ENCODE measurements around the gene SLMAP.

The SLMAP gene

DNA sequence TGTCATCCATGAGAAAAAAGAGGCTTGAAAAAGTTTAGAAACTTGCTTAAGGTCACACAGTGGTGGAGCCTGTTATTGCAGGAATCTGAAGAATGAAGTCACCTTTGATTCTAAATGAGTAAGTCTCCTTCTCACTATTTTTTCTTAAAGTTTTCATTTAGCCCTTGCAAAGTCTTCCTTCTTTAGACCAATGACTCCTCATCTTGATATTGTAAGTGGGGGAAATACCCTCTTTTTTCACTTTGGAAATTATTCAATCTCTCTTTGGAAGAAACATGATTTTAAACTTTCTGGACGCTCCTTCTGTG lies 787 bp upstream of the SLMAP start:
- no peak for DNase-seq

DNA sequence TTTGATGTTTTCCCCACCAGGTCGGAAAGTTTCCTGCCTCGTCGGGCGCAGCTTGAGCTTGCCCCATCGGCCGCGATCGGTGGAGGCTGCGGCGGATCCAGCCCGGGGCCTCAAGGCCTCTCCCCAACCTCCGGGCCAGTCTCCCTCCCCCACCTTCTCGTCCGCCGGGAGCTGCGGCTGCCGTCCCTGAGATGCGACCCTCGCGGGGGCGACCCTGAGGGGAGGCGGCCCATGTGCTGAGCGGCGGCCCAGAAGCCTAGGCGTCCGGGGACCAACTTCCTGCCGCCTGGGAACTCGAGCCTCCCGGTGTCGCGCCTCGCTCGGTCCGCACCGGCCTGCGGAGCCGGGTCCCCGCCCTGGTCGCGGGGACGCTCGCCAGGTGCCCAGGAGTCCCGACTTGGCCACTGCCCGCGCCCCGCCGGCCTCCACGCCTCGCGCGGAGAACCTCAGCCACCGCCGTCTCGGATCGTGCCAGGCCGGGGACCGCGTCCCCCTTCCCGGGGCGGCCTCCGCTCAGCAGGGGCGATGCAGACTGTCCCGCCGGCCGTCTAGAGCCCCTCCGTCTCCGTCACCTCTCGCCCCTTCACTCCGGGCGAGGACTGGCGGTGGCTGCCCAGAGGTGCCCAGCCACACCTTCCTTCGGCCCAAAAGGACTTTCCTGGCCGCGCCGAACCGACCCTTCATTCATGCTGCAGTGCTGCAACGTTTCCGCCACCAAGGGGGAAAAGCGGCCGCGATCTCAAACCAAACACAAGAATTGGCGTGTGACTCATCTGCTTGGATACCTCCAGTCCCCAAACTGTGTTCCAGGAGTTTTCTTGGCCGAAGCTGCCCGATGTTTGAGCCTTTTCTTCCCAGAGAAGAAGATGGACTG lies 656 bp downstream of the SLMAP start:
- DNase-seq, result no peak

DNA sequence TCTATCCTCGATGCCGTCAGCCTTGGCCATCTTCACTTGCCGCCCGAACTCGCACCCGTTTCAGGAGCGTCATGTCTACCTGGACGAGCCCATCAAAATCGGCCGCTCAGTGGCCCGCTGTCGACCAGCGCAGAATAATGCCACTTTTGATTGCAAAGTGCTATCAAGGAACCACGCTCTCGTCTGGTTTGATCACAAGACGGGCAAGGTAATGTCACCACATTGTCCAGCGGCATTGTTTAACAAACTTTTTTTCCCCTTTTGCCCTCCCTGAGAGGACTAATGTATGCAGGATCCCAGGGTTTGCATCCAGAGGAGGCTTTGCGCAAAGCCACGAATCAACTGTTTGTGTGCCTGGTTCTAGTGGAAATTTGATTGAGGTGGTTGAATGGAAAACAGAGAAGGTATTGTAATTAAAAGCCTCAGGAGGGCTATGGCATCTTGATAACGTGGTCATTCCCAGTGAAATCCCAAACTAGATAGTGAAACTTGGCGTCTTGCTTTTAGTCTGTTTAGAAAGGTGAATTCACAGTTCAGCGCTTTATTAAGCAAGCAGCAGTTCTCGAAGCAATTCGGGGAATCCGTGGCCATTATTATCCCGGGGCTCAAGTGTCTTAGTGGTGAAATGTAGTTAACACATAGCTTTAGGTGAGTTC lies 1.7 kb downstream of the SLMAP start:
- DNase-seq, result no peak

DNA sequence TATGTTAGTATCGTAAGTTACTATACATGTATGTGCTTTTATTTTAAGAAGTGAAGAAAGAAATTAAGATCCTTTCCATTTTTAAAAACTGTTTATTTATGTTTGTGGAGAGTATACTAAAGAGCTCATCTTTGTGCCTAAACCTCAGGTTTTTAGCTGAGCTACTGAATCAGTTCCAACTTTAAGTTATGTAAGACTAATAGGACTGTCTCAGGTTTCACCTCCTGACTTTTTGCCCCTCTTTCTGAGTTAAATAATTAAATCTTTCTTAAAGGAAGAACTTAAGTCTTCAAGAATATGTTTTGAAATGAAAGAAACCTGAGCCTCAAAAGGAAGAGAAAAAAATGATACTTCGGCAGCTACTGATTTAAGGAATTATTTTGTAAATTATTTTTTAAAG lies 2.6 kb downstream of the SLMAP start:
- no peak for DNase-seq

DNA sequence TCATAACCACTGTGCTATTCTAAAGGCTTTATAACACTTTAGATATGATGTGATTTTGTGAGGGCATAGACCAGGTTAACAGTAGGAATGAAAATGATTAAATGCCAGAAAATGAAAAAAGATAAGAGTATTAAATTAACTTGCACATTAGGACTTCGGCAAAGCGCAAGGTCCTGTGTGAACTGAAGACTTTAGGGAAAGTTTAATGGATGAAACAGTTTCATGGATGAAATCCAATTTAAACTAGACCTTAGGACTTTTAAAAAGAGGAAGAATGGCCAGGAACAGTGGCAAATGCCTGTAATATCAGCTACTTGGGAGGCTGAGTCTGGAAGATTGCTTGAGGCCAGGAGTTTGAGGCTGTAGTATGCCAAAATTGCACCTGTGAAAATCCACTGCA lies 8.7 kb downstream of the SLMAP start:
- DNase-seq, result no peak

DNA sequence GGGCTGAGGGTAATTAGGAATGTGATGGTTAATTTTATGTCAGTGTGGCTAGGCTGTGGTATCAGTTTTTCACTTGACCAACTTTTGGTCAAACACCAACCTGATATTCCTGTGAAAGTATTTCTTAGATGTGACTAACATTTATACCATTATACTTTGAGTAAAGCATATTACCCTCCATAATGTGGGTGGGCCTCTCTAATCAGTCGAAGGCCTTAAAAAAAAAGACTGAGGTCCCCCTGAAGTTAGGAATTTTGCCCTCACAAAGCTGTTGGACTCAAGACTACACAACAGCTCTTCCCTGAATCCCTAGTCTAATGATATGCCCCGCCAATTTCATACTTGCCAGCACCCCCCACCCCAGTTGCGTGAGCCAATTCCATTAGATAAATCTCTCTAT lies 12.5 kb downstream of the SLMAP start:
- no peak for DNase-seq

DNA sequence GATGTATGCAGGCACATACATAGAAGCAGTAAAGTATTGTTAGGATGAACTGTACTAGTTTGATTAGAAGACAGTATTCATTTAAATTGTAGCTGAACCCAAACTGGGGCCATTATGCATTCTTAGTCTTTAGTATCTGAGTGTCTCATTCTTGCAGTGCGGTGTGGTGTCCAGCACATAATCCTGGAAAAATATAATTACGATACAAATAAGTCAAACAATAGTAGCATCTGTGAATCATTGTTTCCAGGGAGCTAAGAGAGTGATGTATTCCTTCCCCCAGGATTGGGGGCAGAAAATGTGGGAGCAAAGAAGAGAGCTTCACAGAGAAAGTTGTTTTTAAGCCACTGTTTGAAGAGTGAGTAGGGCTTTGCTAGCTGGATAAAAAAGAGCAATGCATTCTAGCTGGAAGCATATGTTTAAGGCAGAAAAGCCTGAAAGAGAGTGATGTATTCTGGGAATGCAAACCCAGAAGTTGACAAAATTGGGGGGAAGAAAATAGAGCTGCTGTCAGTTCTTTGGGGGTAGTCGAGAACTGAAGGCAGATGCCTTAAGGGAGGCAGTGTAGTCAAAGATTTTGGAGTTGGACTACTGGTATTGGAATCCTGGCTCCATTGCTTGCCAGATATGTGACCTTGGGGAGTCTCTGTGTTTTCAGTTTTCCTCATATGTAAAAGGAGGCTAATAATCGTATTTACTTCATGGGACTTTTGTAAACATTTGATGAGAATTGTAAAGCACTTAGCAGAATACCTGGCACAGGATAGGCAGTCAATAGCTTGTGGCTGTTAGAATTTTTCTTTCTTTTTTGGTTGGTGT lies 14.1 kb downstream of the SLMAP start:
- no peak for DNase-seq

DNA sequence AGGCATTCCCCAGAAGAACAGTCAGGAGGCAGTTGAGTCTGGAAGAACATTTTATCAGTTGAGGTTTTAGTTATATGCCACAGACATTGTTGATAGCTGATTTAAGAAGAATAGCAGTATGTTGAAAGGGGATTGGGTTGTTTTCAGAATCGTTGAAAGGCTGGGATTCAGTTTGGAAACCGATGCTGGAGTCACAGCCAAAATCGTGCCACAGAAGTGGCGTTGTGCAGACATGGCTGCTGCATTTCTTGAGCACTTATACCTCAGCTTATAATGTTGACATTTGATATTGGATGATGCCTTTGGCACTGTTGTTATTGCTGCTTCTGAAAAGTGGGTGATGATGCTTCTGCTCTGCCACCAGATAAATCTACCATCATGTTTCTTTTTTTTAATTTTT lies 16.1 kb downstream of the SLMAP start:
- no peak for DNase-seq

DNA sequence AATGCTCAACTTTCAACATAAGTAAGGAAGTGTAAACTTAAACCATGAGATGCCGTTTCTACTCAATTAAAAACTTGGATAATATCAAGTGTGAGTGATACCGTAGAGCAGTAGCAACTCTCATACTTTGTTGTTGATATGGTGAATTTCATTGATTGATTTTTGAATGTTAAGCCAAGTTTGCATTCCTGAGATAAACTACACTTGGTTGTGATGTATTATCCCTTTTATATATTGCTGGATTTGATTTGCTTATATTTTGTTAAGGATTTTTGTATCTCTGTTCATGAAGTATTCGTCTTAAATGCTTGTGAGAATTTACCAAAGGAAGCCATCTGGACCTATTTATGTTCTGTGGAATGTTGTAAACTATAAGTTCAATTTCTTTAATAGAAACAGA lies 21.7 kb downstream of the SLMAP start:
- no peak for DNase-seq

DNA sequence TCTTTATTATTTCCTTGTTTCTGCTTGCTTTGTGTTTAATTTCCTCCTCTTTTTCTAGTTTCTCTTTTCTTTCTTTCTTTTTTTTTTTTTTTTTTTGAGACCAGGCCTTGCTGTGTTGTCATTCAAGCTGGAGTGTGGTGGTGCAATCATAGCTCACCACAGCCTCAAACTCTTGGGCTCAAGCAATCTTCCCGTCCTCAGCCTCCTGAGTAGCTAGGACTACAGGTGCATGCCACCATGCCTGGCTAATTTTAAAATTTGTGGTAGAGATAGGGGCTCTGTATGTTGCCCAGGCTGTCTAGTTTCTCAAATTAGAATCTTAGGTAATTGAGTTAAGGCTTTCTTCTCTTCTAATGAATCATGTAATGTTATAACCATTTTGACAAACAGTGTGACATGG lies 22.4 kb downstream of the SLMAP start:
- DNase-seq, result no peak

DNA sequence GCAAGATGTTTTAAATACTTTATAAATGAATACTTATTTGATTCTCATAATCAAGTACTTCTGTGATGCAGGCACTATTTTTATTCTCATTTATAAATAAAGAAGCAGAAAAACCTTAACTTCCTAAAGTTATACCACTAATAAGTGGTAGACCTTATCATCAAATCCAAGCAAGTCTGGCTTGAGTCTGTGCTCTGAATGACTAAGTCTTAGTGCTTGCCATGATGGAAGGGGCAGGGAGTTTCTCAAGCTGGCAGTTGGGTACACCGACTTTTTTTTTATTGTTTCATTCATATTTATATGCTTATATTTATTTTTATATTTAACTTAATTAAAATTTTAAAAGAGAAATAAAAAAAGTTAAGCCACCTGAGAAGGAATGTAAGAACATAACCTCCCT lies 23.6 kb downstream of the SLMAP start:
- no peak for DNase-seq

DNA sequence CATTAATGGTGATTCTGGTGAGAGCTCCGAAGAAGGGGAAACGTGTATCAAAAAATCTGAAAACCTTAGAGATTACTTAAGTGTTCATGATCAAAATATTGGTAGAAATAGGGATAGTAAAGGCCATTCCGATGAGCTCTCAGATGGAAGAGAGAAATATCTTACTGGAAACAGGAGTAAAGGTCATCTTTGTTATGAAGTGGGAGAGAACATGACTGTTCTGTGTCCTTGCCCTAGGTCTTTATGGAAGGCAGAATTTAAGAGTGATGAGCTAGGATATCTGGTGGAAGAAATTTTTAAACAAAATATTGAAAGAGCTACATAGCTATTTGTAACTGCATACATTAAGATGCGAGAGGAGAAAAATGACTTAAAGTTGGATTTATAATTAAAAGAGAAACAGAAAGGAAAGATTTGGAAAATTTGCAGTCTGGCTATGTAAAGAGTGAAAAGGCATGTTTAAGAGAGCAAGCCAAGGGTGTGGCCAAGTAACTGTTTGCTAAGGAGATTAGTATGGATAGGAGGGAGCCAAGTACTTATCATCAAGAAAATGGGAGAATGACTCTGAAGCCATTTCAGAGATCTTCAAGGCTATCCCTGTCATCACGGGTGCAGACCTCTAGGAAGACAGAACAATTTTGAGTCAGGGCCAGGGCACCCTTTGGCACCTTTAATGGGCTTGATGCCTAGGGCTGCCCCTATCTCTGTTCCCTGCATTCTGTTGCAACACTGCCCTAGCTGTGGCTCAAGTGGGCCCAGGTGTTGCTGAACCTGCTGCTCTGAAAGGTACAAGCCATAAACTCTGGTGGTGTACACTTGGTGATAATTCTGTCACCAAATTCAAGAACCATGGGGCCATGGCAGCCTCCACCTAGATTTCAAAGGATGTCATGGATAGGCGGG lies 27.3 kb downstream of the SLMAP start:
- no peak for DNase-seq

DNA sequence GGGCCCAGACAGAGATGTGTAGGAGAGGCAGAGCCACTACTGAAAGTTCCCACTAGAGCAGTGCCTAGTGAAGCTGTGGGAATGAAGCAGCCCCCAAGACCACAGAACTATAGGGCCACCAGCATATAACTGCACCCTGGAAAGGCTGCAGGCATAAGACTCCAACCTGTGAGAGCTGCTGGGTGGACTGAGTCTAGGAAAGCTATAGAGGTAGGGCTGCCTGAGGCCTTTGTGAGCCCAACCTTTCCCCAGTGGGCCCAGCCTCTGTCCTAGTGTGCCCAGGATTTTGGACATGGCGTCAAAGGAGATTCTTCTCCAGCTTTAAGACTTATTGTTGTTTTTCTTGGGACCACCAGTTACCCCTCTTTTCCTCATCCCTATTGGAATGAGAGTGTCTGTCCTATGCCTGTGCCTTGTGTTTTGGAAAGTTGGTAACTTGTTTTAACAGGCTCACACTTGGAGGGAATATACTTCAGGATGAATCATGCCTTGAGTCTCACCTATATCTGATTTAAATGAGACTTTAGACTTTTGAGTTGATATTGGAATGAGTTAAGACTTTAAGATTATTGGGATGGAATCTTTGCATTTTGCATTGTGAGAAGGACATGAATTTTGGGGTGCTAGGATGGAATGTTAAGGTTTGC lies 28.1 kb downstream of the SLMAP start:
- no peak for DNase-seq

DNA sequence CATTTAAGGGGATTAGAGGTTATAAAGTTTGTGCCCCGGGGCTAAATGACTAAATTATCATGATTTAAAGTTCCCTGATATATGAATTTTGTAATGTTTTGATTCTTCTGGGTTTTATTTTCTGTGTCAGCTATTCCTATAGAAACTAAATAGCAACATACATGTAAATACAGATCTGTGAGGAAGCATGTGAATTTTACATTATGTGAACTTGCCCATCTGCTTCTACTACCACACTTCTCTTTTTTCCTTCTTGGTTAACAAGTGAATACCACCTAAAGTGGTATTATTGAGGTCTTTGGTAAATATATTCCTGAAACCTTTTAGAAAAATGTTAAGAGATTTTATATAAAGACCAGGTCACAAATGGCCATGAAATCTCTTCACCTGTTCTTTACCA lies 29.3 kb downstream of the SLMAP start:
- DNase-seq, result no peak

DNA sequence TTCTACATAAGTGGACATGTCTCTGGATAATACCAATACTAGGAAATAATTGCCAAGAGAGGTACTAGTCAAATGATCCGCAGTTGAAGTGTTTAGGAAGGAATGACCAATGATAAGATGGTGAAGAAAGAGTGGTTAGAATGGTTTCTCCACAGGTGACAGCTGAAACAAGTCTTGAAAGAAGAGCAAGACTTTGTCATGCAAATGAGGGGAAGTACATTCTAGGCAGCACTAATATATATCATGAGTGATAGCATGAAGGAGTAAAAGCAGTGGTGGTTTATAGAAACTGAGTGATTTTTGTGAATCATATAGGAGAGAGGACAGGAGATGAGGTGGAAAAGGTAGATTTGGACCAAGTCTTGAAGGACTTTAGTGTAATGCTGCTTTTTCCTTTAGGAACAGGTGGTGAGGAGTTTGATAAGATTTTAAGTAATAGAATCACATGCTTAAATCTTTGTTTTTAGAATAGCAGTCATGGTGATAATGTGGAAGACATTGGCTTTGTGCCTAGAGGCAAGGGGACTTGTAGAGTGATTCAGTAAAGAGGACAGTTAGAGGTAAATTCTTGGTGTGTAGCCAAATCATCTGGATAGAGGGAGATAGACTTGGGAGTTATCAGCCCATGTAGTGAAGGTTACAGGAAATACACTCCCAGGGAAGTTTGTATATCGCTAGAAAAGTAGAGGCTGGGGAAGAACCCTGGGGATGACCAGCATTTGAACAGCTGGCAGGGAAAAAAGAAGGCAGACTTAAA lies 31.9 kb downstream of the SLMAP start:
- DNase-seq, result no peak

DNA sequence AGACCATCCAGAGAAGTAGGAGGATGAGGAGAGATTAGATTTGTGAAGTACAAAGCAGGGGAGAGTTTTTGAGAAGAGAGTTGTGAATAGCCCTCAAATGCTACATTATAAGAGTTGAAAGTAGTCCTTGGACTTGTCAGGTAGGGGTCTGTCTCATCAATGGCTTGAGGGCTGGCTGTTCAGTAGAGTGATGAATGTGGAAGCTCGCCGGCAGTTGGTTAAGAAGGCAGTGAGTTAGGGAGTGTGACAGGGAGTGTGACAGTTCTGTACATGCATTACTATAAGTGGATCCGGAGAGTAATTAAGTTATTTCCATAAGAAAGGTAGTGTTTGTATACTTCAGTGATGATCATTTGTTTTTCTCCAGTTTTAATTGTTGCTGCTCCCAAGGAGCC lies 32.5 kb downstream of the SLMAP start:
- DNase-seq, result no peak

DNA sequence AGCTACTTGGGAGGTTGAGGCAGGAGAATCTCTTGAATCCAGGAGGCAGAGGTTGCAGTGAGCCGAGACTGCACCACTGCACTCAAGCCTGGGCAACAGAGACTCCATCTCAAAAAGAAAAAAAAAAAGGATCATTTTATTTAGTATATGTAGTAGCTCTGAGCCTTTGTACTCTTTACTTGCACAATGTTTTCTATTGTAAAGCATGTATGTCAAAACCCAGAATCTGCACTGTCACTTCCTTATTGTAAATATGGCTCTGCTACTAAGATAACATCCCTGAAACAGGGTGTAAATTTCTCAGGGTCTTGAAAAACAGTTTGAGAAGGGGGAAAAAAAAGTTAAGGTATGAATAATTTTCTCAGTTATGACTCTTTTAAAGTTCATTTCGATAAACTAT lies 35.1 kb downstream of the SLMAP start:
- DNase-seq, result no peak

DNA sequence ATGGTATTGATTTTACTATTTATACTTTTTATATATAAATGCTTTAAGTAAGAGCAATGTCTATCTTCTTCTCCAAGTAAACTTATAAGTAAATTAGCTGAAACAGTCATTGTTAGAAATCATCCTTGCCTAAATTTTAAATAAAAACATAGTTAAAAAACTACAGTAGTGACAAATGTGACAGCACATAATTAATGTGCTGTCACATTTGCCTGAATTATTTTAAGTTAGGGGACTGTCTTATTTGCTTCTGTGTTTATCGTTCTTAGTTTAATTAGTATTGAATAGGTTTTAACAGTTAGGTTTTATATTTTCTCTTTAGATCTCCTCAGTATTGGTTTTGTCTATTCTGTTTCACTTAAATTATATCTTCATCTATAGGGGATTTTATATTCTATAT lies 36.1 kb downstream of the SLMAP start:
- no peak for DNase-seq

DNA sequence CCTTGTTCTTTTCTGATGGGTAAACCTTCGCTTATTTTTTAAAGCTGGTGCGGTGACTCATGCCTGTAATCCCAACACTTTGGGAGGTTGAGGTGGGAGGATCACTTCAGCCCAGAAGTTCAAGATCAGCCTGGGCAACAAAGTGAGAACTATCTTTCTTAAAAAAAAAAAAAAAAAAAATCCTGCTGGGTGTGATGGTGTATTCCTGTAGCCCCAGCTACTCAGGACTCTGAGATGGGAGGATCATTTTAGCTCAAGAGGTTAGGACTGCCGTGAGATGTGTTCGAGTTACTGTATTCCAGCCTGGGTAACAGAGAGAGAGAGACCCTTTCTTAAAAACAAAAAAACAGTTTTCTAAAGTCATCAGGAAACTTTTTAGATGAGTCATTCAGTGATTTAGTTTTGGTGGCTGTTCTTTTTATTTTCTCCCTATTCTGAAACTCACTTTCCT lies 37.7 kb downstream of the SLMAP start:
- DNase-seq, result no peak

DNA sequence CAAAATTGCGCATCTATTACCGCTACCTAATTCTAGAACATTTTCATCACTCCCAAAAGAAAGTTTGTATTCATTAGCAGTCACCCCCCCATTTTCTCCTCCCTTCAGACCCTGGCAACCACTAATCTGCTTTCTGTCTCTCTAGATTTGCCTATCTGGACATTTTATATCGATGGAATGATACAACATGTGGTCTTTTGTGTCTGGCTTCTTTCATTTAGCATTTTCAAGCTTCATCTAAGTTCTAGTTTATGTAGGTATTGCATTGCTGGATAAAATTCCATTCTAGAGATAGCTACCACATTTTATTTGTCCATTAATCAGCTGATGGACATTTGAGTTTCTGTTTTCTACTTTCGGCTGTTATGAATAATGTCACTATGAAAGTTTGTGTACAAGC lies 38.4 kb downstream of the SLMAP start:
- DNase-seq, result no peak

DNA sequence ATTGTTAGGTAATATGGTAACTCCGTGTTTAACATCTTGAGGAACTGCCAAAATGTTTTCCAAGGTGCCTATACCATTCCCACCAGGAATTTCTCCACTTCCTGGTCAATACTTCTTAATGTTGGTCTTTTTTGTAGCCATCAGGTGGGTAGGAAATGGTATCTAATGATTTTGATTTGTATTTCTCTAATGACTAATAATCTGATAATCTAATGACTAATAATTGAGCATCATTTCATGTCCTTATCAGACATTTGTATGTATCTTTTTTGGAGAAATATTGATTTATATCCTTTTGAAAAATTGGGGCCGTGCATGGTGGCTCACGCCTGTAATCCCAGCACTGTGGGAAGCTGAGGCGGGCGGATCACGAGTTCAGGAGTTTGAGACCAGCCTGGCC lies 38.8 kb downstream of the SLMAP start:
- DNase-seq, result no peak

DNA sequence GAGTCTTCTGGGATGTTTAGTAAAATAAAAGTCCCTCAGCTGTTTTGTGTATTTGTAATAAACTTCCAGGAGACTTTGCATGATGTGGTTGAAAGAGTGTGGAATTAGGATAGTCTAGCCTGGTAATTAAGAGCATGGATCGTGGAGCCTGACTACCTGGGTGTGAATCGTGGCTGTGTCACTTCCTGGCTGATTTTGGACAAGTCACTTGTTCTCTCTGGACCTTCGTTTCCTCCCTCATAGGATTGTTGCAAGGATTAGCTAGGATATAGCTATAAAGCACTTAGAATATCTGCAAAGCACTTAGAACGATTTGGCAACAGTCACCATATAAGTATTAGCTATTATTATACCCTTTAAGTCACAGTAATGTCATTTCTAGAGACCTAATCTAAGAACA lies 40.2 kb downstream of the SLMAP start:
- no peak for DNase-seq

Data from NCI-H446 (cell line).